Stimulated activated CD4-positive, alpha-beta T cell treated with anti-CD3 and anti-CD28 coated beads, Interleukin-1b, Interleukin-23, amount 100 ng/mL, for 24 hours (primary cell): ENCODE data around the gene ZSWIM3.
"Not testable (repeated sequence)": the region's sequence is repeated elsewhere in the genome, so short reads cannot be mapped to it uniquely, and the experiment has no call there.

Experiments used
- DNase-seq, 4 experiments: peaks; one replicate each; pipeline ENCODE4 v3.0.0-alpha.2; 2020; ENCODE audit warnings: low read depth in 4 of 4, low spot score in 1 of 4

ZSWIM3 gene

GRCh38 chr20:45859916-45860315, 2.5 kb downstream of the ZSWIM3 start:
- no peak for DNase-seq

- no peak for DNase-seq
Measured at GRCh38 chr20:45860560-45861220, 3.3 kb downstream of the ZSWIM3 start.

GRCh38 chr20:45861221-45862075, 4.0 kb downstream of the ZSWIM3 start:
- DNase-seq, result no peak

- DNase-seq, result no peak
Measured at GRCh38 chr20:45863543-45864470, 6.4 kb downstream of the ZSWIM3 start.

GRCh38 chr20:45866454-45866853, 9.0 kb downstream of the ZSWIM3 start:
- DNase-seq, result no peak

- DNase-seq, result no peak
Measured at GRCh38 chr20:45867136-45867818, 9.9 kb downstream of the ZSWIM3 start.

GRCh38 chr20:45867819-45868176, 10.4 kb downstream of the ZSWIM3 start:
- DNase-seq, result no peak

GRCh38 chr20:45872626-45873025, 15.2 kb downstream of the ZSWIM3 start:
- DNase-seq, result no peak

- DNase-seq, result no peak
Measured at GRCh38 chr20:45873409-45874103, 16.1 kb downstream of the ZSWIM3 start.

- not testable (repeated sequence) for DNase-seq
Measured at GRCh38 chr20:45874104-45874481, 16.7 kb downstream of the ZSWIM3 start.

- no peak for DNase-seq
Measured at GRCh38 chr20:45874576-45874975, 17.2 kb downstream of the ZSWIM3 start.

GRCh38 chr20:45878076-45878761, 20.8 kb downstream of the ZSWIM3 start:
- no peak for DNase-seq

GRCh38 chr20:45880988-45881788, 23.8 kb downstream of the ZSWIM3 start, which contains the start of gene ZSWIM1:
Gene ZSWIM1 (plus strand): TSS chr20:45881227. CDS start chr20:45882593, 1,366 bp downstream.
- DNase-seq, result peak; percentile 96 to 97 (median 97)

- no peak for DNase-seq
Measured at GRCh38 chr20:45882469-45883099, 25.2 kb downstream of the ZSWIM3 start.

GRCh38 chr20:45883100-45883469, 25.7 kb downstream of the ZSWIM3 start:
- no peak for DNase-seq

GRCh38 chr20:45886590-45887345, 29.4 kb downstream of the ZSWIM3 start:
- DNase-seq, result no peak

GRCh38 chr20:45887346-45887715, 29.9 kb downstream of the ZSWIM3 start, which contains the start of gene SPATA25:
Gene SPATA25 (minus strand): TSS chr20:45887622. CDS start chr20:45887590, 32 bp downstream.
- no peak for DNase-seq

GRCh38 chr20:45888681-45889080, 31.3 kb downstream of the ZSWIM3 start:
- no peak for DNase-seq
